ENCODE data around the gene RAB21.
"Not testable (repeated sequence)": the region's sequence is repeated elsewhere in the genome, so short reads cannot be mapped to it uniquely, and the experiment has no call there.

RAB21 gene

GRCh38 chr12:71755146-71755892 lies 656 bp downstream of the RAB21 start:
- no peak for DNase-seq

- DNase-seq, result no peak
Observed at GRCh38 chr12:71756054-71756690, 1.5 kb downstream of the RAB21 start.

GRCh38 chr12:71759941-71760340 lies 5.3 kb downstream of the RAB21 start:
- DNase-seq, result no peak

GRCh38 chr12:71760471-71760870 lies 5.8 kb downstream of the RAB21 start:
- DNase-seq, result no peak

- DNase-seq, result not testable (repeated sequence)
Observed at GRCh38 chr12:71761354-71761753, 6.7 kb downstream of the RAB21 start.

GRCh38 chr12:71763677-71764379 lies 9.2 kb downstream of the RAB21 start:
- no peak for DNase-seq

- DNase-seq, result no peak
Observed at GRCh38 chr12:71764587-71765321, 10.1 kb downstream of the RAB21 start.

- no peak for DNase-seq
Observed at GRCh38 chr12:71766202-71766601, 11.5 kb downstream of the RAB21 start.

GRCh38 chr12:71767183-71767582 lies 12.5 kb downstream of the RAB21 start:
- DNase-seq, result no peak

GRCh38 chr12:71768900-71769299 lies 14.2 kb downstream of the RAB21 start:
- DNase-seq, result no peak

GRCh38 chr12:71771069-71771468 lies 16.4 kb downstream of the RAB21 start:
- DNase-seq, result no peak

- DNase-seq, result no peak
Observed at GRCh38 chr12:71772735-71773134, 18.1 kb downstream of the RAB21 start.

GRCh38 chr12:71780237-71780822 lies 25.7 kb downstream of the RAB21 start:
- peak; percentile 44 for DNase-seq

- DNase-seq, result no peak
Observed at GRCh38 chr12:71782017-71782416, 27.4 kb downstream of the RAB21 start.

GRCh38 chr12:71786829-71787228 lies 32.2 kb downstream of the RAB21 start:
- DNase-seq, result no peak

- DNase-seq, result no peak
Observed at GRCh38 chr12:71787580-71787979, 32.9 kb downstream of the RAB21 start.

- DNase-seq, result no peak
Observed at GRCh38 chr12:71790331-71790730, 35.7 kb downstream of the RAB21 start.

- DNase-seq, result no peak
Observed at GRCh38 chr12:71791473-71792150, 36.9 kb downstream of the RAB21 start.

GRCh38 chr12:71792599-71792998 lies 37.9 kb downstream of the RAB21 start:
- DNase-seq, result no peak

GRCh38 chr12:71795901-71796300 lies 41.2 kb downstream of the RAB21 start:
- DNase-seq, result no peak

- DNase-seq, result no peak
Observed at GRCh38 chr12:71797531-71797930, 42.9 kb downstream of the RAB21 start.

GRCh38 chr12:71799106-71799505 lies 44.4 kb downstream of the RAB21 start:
- no peak for DNase-seq
